HAP-1 (cell line): Measurements from ENCODE around the gene GAL.

Source experiments
- DNase-seq, 2 experiments: peaks; one replicate each; pipeline ENCODE4 v3.0.0-alpha.2; 2016 to 2020; ENCODE audit warnings: low spot score in 2 of 2
- H3K27me3 ChIP-seq: fragments of 250-450 bp; sonication (Bioruptor Pico); 2 replicates; pipeline ENCODE4 v1.5.1; 2020; ENCODE audit warnings: low read depth, mild to moderate bottlenecking, moderate library complexity
- H3K36me3 ChIP-seq: fragments of 250-450 bp; sonication (Bioruptor Pico); replicated peaks from 2 replicates; pipeline ENCODE4 v1.5.1; 2020; ENCODE audit warnings: mild to moderate bottlenecking
- H3K4me1 ChIP-seq: fragments of 250-450 bp; sonication (Bioruptor Pico); 2 replicates; pipeline ENCODE4 v1.5.1; 2020; ENCODE audit warnings: mild to moderate bottlenecking
- H3K4me3 ChIP-seq: fragments of 250-450 bp; sonication (Bioruptor Pico); 2 replicates; pipeline ENCODE4 v1.5.1; 2020; ENCODE audit warnings: mild to moderate bottlenecking, moderate library complexity
- H3K9me3 ChIP-seq: fragments of 250-450 bp; sonication (Bioruptor Pico); 2 replicates; pipeline ENCODE4 v1.5.1; 2020; ENCODE audit warnings: mild to moderate bottlenecking, moderate library complexity
- in situ Hi-C: fragments of 300-500 bp; cut with MboI; formaldehyde crosslinking; loops from 3 replicates; pipeline ENCODE4 v1.14.3; 2020; ENCODE audit warnings: low sequenced_read_pairs, inconsistent platforms, mixed read lengths

Gene GAL

GRCh38 chr11:68721075-68721474 lies 36.7 kb downstream of the GAL start:
- no peaks in the 10 kb centered on the region for H3K4me1 ChIP-seq
- in situ Hi-C loops = no loop called here
- H3K36me3 ChIP-seq = no peaks in the 10 kb centered on the region
- H3K4me3 ChIP-seq = no peak overlapping the region
- peaks cover 8% of the 10 kb centered on the region for H3K9me3 ChIP-seq
- H3K27me3 ChIP-seq = peaks cover 23% of the 10 kb centered on the region
- no peak for DNase-seq

DNA sequence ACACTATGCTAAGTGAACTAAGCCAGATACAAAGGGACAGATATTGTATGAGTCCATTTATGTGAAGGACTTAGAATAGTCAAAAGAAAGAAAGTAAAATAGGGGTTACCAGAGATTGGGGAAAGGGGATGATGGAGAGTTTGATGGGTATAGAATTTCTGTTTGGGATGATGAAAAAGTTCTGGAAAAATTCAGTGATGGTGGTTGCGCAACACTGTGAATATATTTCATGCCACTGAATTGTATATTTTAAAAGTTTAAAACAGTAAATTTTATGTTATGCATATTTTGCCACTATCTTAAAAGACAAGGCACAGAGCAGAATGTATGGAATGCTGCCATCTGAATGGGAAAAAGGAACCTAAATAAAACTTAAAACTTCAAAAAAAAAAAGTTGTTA lies 37.8 kb downstream of the GAL start:
- Histone ChIP-seq H3K4me3 (no peak overlapping the region), H3K9me3 (peaks cover 8% of the 10 kb centered on the region), H3K27me3 (peaks cover 23% of the 10 kb centered on the region), H3K4me1 (no peaks in the 10 kb centered on the region), H3K36me3 (no peaks in the 10 kb centered on the region)
- in situ Hi-C loops = no loop called here
- no peak for DNase-seq

GRCh38 chr11:68724293-68724692 lies 39.9 kb downstream of the GAL start:
- in situ Hi-C loops = no loop called here
- Histone ChIP-seq H3K4me3 (no peak overlapping the region), H3K4me1 (no peaks in the 10 kb centered on the region), H3K27me3 (peaks cover 23% of the 10 kb centered on the region), H3K9me3 (peaks cover 5% of the 10 kb centered on the region; the same call in 1 of the 2 replicates), H3K36me3 (no peaks in the 10 kb centered on the region)
- no peak for DNase-seq

DNA sequence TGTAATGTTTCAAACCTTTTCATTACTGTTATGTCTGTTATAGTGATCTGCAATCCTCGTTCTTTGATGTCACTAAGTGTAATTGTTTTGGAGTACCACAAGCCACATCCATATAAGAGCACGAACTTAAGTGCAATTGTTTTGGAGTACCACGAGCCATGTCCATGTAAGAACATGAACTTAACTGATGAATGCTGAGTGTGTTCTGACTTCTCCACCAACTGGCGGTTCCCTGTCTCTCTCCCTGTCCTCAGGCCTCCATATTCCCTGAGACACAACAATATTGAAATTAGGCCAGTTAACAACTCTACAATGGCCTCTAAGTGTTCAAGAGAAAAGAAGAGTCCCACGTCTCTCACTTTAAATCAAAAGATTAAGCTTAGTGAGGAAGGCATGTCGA lies 43.4 kb downstream of the GAL start:
- Histone ChIP-seq H3K4me1 (no peaks in the 10 kb centered on the region), H3K27me3 (peaks cover 23% of the 10 kb centered on the region), H3K4me3 (no peak overlapping the region), H3K36me3 (no peaks in the 10 kb centered on the region), H3K9me3 (no peaks in the 10 kb centered on the region)
- in situ Hi-C loops = no loop called here
- no peak for DNase-seq

GRCh38 chr11:68734111-68734510 lies 49.8 kb downstream of the GAL start:
- Histone ChIP-seq H3K4me3 (no peak overlapping the region), H3K36me3 (no peaks in the 10 kb centered on the region), H3K27me3 (no peaks in the 10 kb centered on the region), H3K9me3 (no peaks in the 10 kb centered on the region), H3K4me1 (no peaks in the 10 kb centered on the region)
- no peak for DNase-seq
- in situ Hi-C loops = no loop called here

- Histone ChIP-seq H3K9me3 (no peaks in the 10 kb centered on the region), H3K36me3 (no peaks in the 10 kb centered on the region), H3K4me1 (no peaks in the 10 kb centered on the region), H3K4me3 (no peak overlapping the region), H3K27me3 (no peaks in the 10 kb centered on the region)
- DNase-seq = no peak
- in situ Hi-C loops = no loop called here
Observed at GRCh38 chr11:68735125-68735524, 50.8 kb downstream of the GAL start.

- Histone ChIP-seq H3K27me3 (no peaks in the 10 kb centered on the region), H3K4me1 (no peaks in the 10 kb centered on the region), H3K9me3 (no peaks in the 10 kb centered on the region), H3K36me3 (no peaks in the 10 kb centered on the region), H3K4me3 (no peak overlapping the region)
- DNase-seq = no peak
- in situ Hi-C loops = no loop called here
Observed at GRCh38 chr11:68735646-68736045, 51.3 kb downstream of the GAL start.
